KOPT-K1 (cell line): Measurements from ENCODE around the gene CA5B.
"Not testable (repeated sequence)": the region's sequence is repeated elsewhere in the genome, so short reads cannot be mapped to it uniquely, and the experiment has no call there.

ENCODE experiments used
- H3K27ac ChIP-seq: fragments of 200-600 bp; sonication (generic); 2 replicates; pipeline ENCODE4 v1.5.1; 2016; ENCODE audit warnings: antibody characterized with exemption, mild to moderate bottlenecking, low read depth, low read length; ENCODE audit not compliant: poor library complexity, severe bottlenecking
- H3K36me3 ChIP-seq: fragments of 200-600 bp; sonication (generic); 2 replicates; pipeline ENCODE4 v1.5.1; 2017; ENCODE audit warnings: antibody characterized with exemption, mild to moderate bottlenecking, low read length, moderate library complexity; ENCODE audit not compliant: insufficient read depth
- H3K9me3 ChIP-seq: fragments of 200-600 bp; sonication (generic); 2 replicates; pipeline ENCODE4 v1.5.1; 2017; ENCODE audit warnings: antibody characterized with exemption, low read length, mild to moderate bottlenecking; ENCODE audit not compliant: insufficient read depth, poor library complexity, severe bottlenecking

CA5B gene

GRCh38 chrX:15737959-15738902, at the start of gene CA5B:
Gene CA5B (plus strand): TSS chrX:15738270. CDS start chrX:15750024, 11,754 bp downstream.
- no peak within 1 kb of the TSS for H3K27ac ChIP-seq
- H3K36me3 ChIP-seq: no peaks in the 10 kb centered on the region
- no peaks in the 10 kb centered on the region for H3K9me3 ChIP-seq

- Histone ChIP-seq H3K36me3 (peaks cover 27% of the 10 kb centered on the region; the same call in 1 of the 2 replicates), H3K9me3 (no peaks in the 10 kb centered on the region), H3K27ac (no peak overlapping the region)
Observed at GRCh38 chrX:15694941-15695451, 43.1 kb upstream of the CA5B start.

- Histone ChIP-seq H3K27ac (no peak overlapping the region), H3K36me3 (peaks cover 27% of the 10 kb centered on the region; the same call in 1 of the 2 replicates), H3K9me3 (no peaks in the 10 kb centered on the region)
Observed at GRCh38 chrX:15696516-15696915, 41.6 kb upstream of the CA5B start.

- Histone ChIP-seq H3K36me3 (peaks cover 2% of the 10 kb centered on the region; the same call in 1 of the 2 replicates), H3K9me3 (no peaks in the 10 kb centered on the region), H3K27ac (no peak overlapping the region)
Observed at GRCh38 chrX:15702488-15703371, 35.3 kb upstream of the CA5B start.

GRCh38 chrX:15703809-15704208, 34.3 kb upstream of the CA5B start:
- not testable (repeated sequence) for H3K27ac ChIP-seq, H3K9me3 ChIP-seq, H3K36me3 ChIP-seq

GRCh38 chrX:15704273-15704672, 33.8 kb upstream of the CA5B start:
- H3K9me3 ChIP-seq, H3K27ac ChIP-seq, H3K36me3 ChIP-seq: not testable (repeated sequence)

- H3K9me3 ChIP-seq: no peaks in the 10 kb centered on the region
- no peaks in the 10 kb centered on the region for H3K36me3 ChIP-seq
- H3K27ac ChIP-seq: no peak overlapping the region
Observed at GRCh38 chrX:15714529-15714928, 23.5 kb upstream of the CA5B start.

GRCh38 chrX:15718283-15718970, 19.6 kb upstream of the CA5B start:
- Histone ChIP-seq H3K27ac (no peak overlapping the region), H3K9me3 (no peaks in the 10 kb centered on the region), H3K36me3 (no peaks in the 10 kb centered on the region)

GRCh38 chrX:15719324-15719968, 18.6 kb upstream of the CA5B start:
- Histone ChIP-seq H3K9me3 (no peaks in the 10 kb centered on the region), H3K36me3 (no peaks in the 10 kb centered on the region), H3K27ac (no peak overlapping the region)

GRCh38 chrX:15721911-15722310, 16.2 kb upstream of the CA5B start:
- Histone ChIP-seq H3K9me3 (no peaks in the 10 kb centered on the region), H3K36me3 (no peaks in the 10 kb centered on the region), H3K27ac (no peak overlapping the region)

- H3K27ac ChIP-seq: no peak overlapping the region
- no peaks in the 10 kb centered on the region for H3K9me3 ChIP-seq
- H3K36me3 ChIP-seq: no peaks in the 10 kb centered on the region
Observed at GRCh38 chrX:15723887-15724517, 14.1 kb upstream of the CA5B start.

GRCh38 chrX:15724911-15725310, 13.2 kb upstream of the CA5B start:
- Histone ChIP-seq H3K27ac (no peak overlapping the region), H3K9me3 (no peaks in the 10 kb centered on the region), H3K36me3 (no peaks in the 10 kb centered on the region)

GRCh38 chrX:15731368-15731767, 6.7 kb upstream of the CA5B start:
- not testable (repeated sequence) for H3K36me3 ChIP-seq, H3K27ac ChIP-seq, H3K9me3 ChIP-seq
